HepG2 (cell line): ENCODE measurements around the gene NOTUM. TPM values are rescaled to one million over a fixed set of nuclear protein-coding genes. Genes with fewer than 3 reads are reported as not detected.

Source experiments
- FOXM1 ChIP-seq: sonication (generic); formaldehyde crosslinking; IDR thresholded peaks from 2 replicates; pipeline ENCODE4 v1.5.0; 2020; ENCODE audit warnings: missing genetic modification reagents
- HMGXB4 ChIP-seq, 2 experiments: sonication (generic) in 1 of 2; formaldehyde crosslinking in 1 of 2; IDR thresholded peaks; 2 replicates each; pipeline versions ENCODE4 v1.4.0 to v1.6.1; 2018 to 2020; ENCODE audit warnings: missing genetic modification reagents in 2 of 2, borderline replicate concordance in 1 of 2, low read depth in 1 of 2, mild to moderate bottlenecking in 1 of 2, missing biosample characterization in 1 of 2
- KDM2A ChIP-seq: sonication (generic); formaldehyde crosslinking; IDR thresholded peaks from 2 replicates; pipeline ENCODE4 v1.4.0; 2020; ENCODE audit warnings: low read depth, missing genetic modification reagents, borderline replicate concordance
- MNT ChIP-seq: fragments of 450-650 bp; IDR thresholded peaks from 2 replicates; pipeline ENCODE4 v1.6.1; 2016
- NR2F1 ChIP-seq, 2 experiments: fragments of 450-650 bp in 1 of 2; formaldehyde crosslinking in 1 of 2; IDR thresholded peaks; 2 replicates each; pipeline versions ENCODE4 v1.5.0 to v1.6.1; 2016 to 2020; ENCODE audit warnings: mild to moderate bottlenecking in 1 of 2, missing compliant biosample characterization in 1 of 2, missing genetic modification reagents in 1 of 2, moderate library complexity in 1 of 2
- REPIN1 ChIP-seq: sonication (generic); formaldehyde crosslinking; IDR thresholded peaks from 2 replicates; pipeline ENCODE4 v1.8.0; 2022; ENCODE audit warnings: missing genetic modification reagents, low read depth, mild to moderate bottlenecking, borderline replicate concordance
- SNAPC4 ChIP-seq: sonication (generic); formaldehyde crosslinking; IDR thresholded peaks from 2 replicates; pipeline ENCODE4 v1.4.0; 2020; ENCODE audit warnings: mild to moderate bottlenecking, missing genetic modification reagents
- TP53 ChIP-seq: sonication (generic); formaldehyde crosslinking; conservative IDR thresholded peaks from 2 replicates; pipeline ENCODE4 v1.4.0; 2020; ENCODE audit warnings: missing genetic modification reagents
- U2AF1 ChIP-seq: fragments of 200-400 bp; formaldehyde crosslinking; optimal IDR thresholded peaks from 2 replicates; pipeline ENCODE3; 2017; ENCODE audit warnings: mild to moderate bottlenecking, low read depth, low read length
- YY1 ChIP-seq: IDR thresholded peaks from 2 replicates; pipeline ENCODE4 v1.6.1; 2011; ENCODE audit warnings: low read length, low read depth, moderate library complexity, mild to moderate bottlenecking; ENCODE audit not compliant: insufficient read depth, insufficient replicate concordance
- ZNF234 ChIP-seq: sonication (generic); formaldehyde crosslinking; conservative IDR thresholded peaks from 2 replicates; pipeline ENCODE4 v1.5.1; 2020; ENCODE audit warnings: mild to moderate bottlenecking, missing genetic modification reagents
- ZNF501 ChIP-seq: sonication (generic); formaldehyde crosslinking; IDR thresholded peaks from 2 replicates; pipeline ENCODE4 v1.5.1; 2020; ENCODE audit warnings: mild to moderate bottlenecking, moderate library complexity, missing genetic modification reagents
- ZNF614 ChIP-seq: IDR thresholded peaks from 2 replicates; pipeline ENCODE4 v1.6.1; 2018; ENCODE audit warnings: missing biosample characterization, missing genetic modification reagents, inconsistent platforms, borderline replicate concordance
- ZNF646 ChIP-seq: sonication (generic); formaldehyde crosslinking; IDR thresholded peaks from 2 replicates; pipeline ENCODE4 v1.9.0; 2021; ENCODE audit warnings: mild to moderate bottlenecking, missing genetic modification reagents
- polyA plus RNA-seq, 8 experiments: library from polyadenylated mRNA; depleted of rRNA in 3 of 8; stranded (reverse) in 7 of 8; unstranded in 1 of 8; fragments of >200 nt; fragmentation: Illumina TruSeq in 4 of 8; extraction: Trizol in 4 of 8; gene quantifications; 2 replicates each; pipeline versions ENCODE4 v1.2.1 to v1.2.3, GENCODE V29; 2011 to 2016; ENCODE audit warnings: low read depth in 4 of 8, missing spikeins in 1 of 8, mixed read lengths in 1 of 8; ENCODE audit not compliant: insufficient read depth in 1 of 8
- total RNA-seq, 5 experiments: library from RNA; depleted of rRNA; stranded (reverse); fragments of >200 nt; fragmentation: Illumina TruSeq; extraction: Trizol; gene quantifications; 2 replicates each; pipeline ENCODE4 v1.2.3, GENCODE V29; 2016; ENCODE audit warnings: low read depth in 1 of 5

The NOTUM gene
- total and polyA plus RNA-seq, 2 of the 13 experiments (the other 11 are each of a cell fraction or from before 2014, with no cell fraction given) = 150 to 160 TPM

GRCh38 chr17:81999587-81999975 is 38.6 kb upstream of the NOTUM start (continued):
- TF ChIP-seq MNT = peak; percentile 70
- no peak; a peak in 2 of 4 replicates for TF ChIP-seq HMGXB4 (CRISPR knock-in tag; IDR thresholded peaks at IDR 0.05; ENCODE audit: borderline replicate concordance in 1 of 2, low read depth in 1 of 2)
- no peak for TF ChIP-seq ZNF614
- TF ChIP-seq TP53 (CRISPR knock-in tag) = no peak
- TF ChIP-seq FOXM1 = no peak
- no peak for TF ChIP-seq ZNF501 (CRISPR knock-in tag)
- no peak for TF ChIP-seq U2AF1
- no peak for TF ChIP-seq ZNF234 (CRISPR knock-in tag)
- no peak for TF ChIP-seq NR2F1 (CRISPR knock-in tag; IDR thresholded peaks at IDR 0.05)
- no peak for TF ChIP-seq YY1
- no peak for TF ChIP-seq SNAPC4
- TF ChIP-seq REPIN1 (CRISPR knock-in tag) = no peak
- no peak for TF ChIP-seq KDM2A (CRISPR knock-in tag)
- no peak for TF ChIP-seq ZNF646
